Measurements from ENCODE around the gene FPGS.
"Not testable (repeated sequence)": the region's sequence is repeated elsewhere in the genome, so short reads cannot be mapped to it uniquely, and the experiment has no call there.

The FPGS gene

DNA sequence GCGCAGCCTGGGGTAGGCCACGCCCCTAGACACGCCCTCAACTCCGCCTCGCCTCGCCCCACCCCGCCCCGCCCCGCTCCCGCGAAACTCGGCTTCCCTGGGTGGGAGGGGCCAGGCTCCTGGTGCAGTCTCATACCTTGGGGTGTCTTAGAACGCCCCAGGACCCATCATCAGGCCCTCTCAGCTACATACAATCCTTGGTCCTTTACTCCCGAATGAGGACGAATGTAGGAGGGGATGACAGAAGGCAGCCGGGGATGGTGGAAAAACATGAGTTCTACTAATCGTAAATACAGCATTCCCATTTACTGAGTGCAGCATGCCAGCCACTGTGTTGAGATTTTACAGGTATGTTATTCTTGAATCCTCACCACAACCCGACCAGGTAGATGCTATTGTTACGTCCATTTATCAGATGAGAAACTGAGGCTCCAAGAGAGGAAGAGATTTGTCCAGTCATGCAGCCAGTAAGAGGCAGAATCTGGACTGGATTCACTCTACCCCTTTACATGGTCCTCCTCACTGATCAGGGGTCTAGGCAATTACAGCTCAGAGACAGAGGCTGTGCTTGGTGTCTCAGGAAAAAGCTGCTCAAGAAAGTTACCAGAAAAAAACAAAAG lies 31.0 kb upstream of the FPGS start:
- DNase-seq, result no peak

DNA sequence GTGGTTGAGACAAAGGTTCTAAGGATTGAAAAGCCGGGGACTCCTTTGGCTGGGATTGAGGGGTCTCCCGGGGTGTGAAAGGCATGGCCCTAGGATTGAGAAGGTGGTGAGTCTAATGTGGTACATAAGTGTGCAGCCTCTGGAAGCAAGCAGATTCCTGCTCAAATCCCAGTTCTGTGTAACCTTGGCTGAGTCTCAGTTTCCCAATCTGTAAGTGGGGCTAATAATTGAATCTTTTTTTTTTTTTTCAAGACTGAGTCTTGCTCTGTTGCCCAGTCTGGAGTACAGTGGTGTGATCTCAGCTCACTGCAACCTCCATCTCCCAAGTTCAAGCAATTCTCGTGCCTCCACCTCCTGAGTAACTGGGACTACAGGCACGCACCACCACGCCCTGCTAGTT lies 30.1 kb upstream of the FPGS start:
- no peak for DNase-seq

DNA sequence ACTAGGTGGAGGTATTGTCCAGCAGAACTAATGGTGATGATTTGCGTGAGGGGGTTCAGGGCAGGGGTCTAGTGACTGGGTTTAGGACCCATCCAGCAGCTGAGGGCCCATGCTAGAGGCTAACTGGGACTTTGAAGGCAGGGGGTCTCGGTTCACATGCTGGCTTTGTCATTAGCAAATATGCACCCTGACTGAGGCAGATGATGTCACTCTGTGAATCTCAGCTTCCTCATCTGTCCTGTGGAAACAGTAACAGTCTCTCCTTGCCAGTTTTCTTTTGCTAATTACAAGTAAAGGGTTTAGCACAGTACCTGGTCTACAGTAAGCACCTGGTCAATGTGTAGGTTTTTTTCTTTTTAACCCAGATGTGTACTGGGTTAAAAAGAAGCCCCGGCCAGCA lies 29.4 kb upstream of the FPGS start:
- no peak for DNase-seq

DNA sequence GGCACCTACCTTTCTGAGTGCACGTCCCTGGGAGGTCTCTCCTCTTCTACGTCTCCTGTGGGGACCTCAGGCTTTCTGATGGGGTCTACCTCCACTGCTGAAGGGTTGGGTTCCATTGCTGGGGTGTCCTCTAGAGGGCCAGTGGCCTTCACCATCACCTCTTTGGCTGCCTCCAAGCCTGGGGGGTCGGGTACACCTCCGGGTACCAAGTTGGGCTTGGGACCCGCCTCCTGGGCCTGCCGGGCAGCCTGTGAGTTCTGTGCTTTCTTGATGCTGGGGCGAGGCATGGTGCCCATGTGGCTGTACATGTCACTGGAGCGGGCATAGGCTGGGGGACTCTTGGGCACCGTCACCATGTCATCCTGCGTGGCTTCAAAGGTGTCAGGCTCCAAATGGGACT lies 28.7 kb upstream of the FPGS start:
- DNase-seq, result no peak

DNA sequence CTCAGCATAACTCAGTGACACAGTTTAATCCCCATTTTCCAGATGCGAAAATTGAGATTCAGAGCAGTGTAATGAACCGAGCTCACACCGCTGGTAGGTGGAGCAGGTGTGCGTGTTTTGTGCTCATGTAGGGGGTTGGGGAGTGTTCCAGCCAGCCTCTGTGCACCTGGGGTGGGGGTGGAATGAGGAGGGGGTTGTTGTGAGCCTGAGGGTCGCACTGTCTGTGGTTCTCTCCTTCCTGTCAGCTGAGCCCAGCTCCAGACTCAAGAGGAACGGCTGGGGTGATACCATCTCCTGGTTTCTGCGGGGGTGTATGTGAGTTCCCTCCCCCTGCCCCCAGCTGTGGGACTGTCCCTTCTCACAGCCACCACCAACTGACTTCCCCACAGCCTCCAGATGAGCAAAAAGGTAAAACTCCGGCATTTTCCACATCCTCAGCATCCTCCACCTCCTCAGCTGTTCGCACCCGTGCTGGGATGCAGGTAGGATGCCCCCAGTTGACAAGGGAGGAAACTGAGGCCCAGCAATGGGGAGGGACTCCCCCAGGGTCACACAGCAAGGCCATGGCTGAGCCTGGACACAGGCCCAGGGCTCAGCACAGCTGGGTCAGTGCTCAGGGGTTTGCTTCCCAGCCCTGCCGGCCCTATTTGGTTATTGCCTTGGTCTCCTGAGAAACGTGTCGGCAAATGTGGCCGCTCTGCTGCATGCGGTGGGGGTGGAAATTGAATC lies 26.3 kb upstream of the FPGS start:
- DNase-seq, result no peak

DNA sequence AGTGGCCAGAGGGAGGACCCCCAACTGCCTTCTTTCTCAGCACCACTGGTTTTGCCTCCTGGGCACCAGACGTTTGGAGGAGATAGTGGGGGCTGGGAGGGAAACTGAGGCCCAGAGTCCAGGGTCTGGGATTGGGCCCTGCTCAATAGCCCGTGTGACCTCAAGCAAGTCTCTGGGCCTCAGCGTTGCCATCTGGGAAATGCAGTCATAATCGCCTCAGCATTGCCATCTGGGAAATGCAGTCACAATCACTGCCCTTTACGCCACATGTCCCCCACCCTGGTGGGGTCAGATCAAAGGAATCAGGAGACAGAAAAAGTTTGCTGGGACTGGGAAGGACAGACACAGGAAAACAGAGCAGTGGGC lies 25.8 kb upstream of the FPGS start:
- no peak for DNase-seq

DNA sequence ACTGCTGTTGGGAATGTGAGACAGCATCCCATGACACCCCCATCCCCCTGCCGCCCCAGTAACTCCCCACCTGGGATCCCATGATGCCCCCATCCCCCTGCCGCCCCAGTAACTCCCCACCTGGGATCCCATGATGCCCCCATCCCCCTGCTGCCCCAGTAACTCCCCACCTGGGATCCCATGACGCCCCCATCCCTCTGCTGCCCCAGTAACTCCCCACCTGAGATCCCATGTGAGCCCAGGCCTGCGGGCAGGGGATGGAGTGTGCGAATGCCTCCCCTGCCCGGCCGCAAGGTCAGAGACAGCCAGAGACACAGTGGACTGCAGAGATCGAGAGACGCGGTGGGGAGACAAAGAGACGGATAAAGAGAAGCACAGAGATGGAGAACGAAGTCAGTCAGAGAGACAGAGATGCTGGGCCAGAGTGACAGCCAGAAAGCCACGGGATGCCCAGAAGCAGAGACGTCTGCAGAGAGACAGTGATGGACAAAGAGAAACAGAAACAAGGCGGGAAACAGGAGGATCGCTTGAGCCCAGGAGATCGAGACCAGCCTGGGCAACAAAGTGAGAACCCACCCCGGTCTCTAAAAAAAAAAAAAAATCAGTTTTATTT lies 25.2 kb upstream of the FPGS start:
- DNase-seq, result no peak

DNA sequence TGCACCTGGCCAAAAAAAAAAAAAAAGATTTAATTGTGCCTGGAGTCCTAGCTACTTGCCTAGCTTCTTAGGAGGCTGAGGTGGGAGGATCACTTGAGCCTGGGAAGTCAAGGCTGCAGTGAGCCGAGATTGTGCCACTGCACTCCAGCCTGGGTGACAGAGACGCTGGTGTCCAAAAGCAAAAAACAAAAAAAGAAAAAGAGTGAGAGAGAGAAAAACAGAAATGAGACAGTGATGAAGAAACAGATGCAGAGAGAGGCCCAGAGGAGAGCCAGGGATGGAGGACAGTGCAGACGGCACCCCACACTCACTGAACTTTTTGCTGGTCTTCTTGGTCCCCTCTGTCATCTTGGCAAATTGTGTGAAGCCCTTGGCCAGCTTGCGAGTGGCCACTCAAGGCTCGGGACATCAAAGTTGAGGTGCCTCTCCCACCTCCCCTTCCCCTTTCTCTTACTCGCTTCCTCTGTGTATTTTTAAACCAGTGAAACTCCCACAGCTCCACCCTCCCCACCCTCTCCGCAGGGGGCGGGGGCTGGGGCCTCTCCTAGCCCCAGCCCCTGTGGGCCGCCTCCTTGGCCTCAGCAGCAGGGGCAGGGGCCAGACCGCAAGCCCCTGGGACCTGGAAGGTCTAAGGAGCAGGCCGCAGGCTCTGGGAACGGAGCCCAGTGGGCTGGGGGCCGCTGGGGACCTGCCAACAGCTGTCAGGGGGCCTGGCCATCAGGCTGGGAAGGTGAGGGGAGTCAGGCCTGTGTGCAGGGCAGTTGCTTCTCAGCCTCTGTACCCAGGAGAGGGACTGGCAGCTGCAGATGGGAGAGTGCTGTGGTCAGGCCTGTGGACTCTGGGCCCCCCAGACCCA lies 24.2 kb upstream of the FPGS start, which contains the start of gene SH2D3C:
Gene SH2D3C (minus strand): TSS at position 387 of the 856 bp plus-strand sequence. CDS start 39 bp downstream, at position 348.
- DNase-seq, result no peak

DNA sequence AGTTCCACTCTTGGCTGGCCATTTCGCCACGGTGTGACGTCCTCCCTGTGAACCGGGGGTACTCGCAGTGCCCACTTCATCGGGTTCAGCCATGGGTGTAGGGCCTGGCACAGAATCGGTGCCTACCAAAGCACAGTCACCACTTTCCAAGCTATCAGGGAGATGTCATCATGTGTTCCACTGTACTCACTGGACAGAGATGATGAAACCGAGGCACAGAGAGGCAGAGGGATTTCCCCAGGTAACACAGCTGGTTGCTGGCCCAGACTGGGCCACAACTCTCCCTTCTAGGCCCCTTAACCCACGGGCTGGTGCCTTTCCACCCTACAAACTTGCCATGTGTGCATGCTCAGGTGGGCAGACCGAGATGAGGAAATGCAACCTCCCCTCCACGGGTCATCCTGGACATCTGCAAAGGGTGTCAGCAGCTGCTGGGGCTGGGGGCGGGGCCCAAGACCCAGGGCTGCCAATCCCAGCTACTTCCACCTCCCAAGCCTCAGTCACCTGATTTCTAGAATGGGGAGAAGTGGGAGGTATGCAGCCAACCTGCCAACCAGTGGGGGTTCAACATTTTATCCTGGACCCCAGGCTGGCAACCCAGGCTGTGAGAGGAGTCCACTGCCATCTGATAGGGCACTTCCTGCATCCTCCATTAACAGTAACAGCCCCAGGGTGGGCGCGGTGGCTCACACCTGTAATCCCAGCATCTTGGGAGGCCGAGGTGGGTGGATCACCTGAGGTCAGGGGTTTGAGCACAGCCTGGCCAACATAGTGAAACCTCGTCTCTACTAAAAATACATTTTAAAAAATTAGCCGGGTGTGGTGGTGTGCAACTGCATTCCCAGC lies 23.3 kb upstream of the FPGS start:
- no peak for DNase-seq

DNA sequence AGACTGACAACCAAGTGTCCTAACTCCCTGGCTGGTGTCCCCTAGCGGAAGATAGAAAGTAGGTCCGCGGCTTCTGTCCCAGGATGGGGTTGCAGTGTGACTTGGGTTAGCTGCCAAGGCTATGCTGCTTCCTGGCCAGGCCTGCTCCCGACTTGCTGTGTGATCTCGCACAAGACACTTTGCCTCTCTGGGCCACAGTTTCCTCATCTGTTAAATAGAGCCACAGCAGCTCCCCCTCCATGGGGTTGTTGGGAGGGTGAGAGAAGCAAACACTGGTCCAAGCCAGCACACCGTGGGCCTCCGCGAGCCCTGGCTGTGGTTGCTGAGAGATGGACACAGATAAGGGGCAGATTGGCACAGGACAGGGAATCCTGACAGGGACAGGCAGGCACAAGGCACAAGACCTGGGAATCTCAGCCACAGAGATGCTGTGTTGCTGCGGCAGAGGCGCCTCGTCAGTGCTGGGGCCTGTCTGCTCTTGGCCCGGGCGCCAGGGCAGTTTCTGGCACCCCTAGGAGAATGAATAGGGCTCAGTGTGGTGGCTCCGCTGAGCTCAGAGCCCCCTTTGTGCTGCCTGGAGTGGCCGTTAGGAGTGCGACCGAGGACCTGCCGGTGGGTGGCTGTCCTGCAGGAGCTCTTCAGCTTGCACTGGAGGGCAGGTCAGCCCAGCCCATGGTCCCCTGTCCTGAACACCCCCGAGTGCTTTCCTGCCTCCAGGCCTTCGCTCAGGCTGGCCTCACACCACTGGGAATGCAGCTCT lies 22.4 kb upstream of the FPGS start:
- DNase-seq, result no peak

DNA sequence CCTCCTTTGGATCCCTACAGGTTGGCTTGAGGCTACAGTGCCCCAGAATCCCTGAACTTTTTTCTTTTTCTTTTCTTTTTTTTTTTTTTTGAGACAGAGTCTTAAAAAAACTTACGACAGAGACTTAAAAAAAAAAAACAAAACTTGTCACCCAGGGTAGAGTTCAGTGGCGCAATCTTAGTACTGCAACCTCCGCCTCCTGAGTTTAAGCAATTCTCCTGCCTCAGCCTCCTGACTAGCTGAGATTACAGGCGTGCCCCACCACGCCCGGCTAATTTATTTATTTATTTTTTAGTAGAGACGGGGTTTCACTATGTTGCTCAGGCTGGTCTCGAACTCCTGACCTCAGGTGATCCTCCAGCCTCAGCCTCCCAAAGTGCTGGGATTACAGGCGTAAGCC lies 21.8 kb upstream of the FPGS start:
- DNase-seq, result not testable (repeated sequence)

DNA sequence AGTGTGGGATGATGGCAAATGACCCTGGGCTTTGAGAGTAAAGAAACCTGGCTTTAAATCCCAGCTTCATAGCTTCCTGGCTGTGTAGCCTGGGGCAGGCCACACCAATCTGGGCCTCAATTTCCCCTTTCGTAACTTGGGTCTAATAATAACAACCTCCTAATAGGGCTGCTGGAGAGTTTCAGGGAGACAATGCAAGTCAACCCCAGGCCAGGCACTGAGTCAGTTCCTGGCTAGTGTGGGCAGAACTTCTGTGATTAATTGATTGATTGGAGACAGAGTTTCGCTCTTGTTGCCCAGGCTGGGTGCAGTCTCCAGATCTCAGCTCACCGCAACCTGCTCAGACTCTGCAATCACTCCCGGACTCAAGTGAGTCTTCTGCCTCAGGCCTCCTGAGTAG lies 20.9 kb upstream of the FPGS start:
- DNase-seq, result no peak

DNA sequence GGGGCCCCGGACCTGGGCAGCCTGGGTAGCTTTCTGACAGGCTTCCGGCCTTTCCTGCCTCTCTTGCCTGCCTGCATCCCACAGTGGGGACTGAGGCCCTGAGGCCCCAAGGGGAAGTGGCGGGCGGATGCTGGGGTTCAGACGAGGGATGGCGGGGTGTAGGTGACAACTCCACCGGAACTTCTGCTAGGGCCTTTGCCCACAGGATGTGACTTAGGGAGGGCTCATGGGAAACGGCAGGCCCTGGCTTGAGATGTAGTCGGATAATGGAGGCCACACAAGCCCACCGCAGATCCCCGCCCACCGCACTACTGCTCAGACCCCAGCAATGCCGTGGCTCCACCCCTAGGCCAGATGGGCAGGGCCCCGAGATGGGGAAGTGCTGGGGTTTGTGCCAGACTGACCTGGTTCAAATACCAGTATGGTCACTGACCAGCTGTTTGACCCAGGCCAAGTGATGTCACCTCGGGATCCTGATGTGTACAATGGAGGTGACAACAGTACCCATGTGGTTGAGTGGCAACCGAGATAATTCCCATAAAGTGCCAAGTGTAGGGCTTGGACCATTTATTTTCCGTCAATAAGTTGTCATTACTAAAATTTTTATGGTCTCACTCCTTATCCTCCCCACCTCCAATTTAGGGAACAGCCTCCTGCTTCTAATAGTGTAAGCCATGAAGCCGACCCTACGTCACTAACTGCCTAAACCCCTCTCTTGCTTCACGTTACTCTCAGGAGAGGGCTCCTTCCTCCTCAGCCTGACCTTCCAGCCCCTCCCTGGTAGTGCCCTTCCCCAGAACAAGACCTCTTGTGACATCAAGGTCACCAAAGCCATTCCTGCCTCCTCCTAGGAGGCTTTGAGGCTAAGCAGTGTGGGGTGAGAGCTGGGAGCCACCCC lies 19.3 kb upstream of the FPGS start:
- DNase-seq, result no peak

DNA sequence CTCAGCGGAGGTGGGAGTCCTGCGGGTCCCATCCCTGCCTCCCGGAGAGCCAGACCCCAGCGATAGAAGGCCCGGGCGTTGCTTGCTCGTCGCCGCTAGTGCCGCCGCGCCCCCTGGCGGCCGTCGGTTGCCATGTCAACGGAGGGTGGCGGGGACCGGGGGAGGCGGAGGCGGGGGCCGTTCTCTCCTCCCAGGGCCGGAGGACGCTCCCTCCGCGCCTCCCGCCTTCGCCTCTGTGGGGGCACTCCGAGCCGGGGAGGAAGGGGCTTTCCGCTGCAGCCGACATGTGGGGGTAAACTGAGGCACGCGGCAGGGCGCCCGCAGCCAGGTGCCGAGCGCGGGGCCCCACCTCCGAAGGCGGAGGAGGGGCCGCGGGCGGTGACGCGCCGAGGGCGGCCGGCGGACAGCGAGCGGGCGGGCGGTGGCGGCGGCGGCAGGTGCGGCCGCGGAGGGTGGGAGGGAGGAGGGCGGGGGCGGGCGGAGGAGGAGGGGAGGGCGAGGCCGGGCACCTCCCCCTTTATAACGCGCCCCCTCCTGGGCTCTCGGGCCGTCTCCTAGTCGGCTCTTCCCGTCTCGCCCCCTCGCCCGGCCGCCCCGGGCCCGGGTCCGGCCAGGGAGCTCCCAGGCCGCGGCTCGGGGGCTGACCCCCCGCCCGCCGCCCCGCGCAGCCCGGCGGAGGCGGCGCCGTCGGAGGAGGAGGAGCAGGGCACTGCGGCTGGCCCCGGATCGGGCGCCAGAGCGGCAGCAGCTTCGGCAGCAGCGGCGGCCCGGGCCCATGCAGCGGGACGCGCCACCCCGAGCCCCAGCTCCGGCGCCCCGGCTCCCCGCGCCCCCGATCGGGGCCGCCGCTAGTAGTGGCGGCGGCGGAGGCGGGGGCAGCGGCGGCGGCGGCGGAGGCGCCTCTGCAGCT lies 17.4 kb upstream of the FPGS start:
- peak; percentile 72 for DNase-seq

DNA sequence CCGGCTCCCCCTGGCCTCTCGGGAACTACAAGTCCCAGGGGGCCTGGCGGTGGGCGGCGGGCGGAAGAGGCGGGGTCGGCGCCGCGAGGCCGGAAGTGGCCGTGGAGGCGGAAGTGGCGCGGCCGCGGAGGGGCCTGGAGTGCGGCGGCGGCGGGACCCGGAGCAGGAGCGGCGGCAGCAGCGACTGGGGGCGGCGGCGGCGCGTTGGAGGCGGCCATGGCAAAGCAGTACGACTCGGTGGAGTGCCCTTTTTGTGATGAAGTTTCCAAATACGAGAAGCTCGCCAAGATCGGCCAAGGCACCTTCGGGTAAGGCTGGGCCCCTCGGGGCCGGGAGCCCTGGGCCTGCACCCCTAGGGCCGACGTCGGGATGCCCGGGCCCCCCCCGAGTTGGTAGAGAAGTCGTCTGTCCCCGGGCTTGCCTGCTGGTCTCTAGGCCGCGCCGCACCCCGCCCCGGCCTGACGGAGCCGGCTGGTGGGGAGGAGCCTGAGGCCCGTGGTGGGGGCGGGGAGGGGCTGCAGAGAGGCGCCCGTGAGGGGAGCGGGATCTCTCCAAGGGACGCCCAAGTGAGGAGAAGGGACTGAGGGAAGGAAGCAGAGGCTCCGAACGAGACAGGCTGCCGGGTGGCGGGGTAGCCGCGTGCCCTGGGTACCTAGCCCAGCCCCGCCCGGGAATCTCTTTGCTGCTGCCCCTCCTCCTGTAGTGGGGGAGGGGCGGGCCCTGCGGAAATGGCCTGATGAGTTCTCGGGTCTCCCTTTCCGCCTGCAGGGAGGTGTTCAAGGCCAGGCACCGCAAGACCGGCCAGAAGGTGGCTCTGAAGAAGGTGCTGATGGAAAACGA lies 16.5 kb upstream of the FPGS start, which contains the start of gene CDK9:
Gene CDK9 (plus strand): TSS at position 102 of the 840 bp plus-strand sequence. CDS start 115 bp downstream, at position 217.
- DNase-seq, result peak; percentile 88

DNA sequence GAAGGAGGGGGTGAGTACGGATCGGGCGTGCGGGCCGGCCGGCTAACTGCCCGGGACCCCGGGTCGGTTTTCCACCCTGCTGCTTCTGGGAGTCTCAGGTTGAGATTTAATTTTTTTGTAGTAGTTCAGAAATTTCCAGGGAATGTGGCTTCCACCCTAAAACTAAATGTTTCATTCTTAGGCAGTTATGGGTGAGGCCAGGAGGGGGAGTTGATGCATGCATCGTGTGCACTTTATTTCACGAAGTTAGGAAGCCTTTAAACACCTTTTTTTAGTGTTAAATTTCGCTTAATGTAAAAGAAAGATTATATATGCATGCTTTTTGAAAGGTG lies 15.9 kb upstream of the FPGS start:
- DNase-seq, result no peak

DNA sequence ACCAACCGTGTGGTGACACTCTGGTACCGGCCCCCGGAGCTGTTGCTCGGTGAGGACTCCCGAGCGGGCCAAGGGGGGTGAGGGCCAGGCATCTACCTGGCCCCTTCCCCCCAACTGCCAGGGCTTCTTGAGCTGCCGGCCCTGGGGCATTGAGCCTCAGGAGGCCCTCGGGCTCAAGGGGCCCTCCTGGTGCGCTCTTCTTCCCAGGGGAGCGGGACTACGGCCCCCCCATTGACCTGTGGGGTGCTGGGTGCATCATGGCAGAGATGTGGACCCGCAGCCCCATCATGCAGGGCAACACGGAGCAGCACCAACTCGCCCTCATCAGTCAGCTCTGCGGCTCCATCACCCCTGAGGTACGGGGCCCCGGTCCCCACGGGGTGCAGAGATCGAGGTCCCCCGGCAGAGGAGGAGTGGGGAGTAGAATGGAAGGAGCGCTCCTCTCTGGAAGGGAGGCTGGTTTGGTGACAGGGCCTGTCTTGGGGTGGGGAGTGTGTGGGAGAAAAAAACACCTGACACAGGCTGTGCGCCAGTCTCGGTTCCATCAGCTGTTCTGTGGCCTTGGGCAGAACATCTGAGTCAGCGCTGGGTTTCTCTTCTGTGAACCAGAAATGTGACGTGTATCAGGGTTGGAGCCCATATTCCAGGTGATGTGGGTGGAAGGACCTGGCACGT lies 14.2 kb upstream of the FPGS start:
- no peak for DNase-seq

DNA sequence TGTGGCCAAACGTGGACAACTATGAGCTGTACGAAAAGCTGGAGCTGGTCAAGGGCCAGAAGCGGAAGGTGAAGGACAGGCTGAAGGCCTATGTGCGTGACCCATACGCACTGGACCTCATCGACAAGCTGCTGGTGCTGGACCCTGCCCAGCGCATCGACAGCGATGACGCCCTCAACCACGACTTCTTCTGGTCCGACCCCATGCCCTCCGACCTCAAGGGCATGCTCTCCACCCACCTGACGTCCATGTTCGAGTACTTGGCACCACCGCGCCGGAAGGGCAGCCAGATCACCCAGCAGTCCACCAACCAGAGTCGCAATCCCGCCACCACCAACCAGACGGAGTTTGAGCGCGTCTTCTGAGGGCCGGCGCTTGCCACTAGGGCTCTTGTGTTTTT lies 13.5 kb upstream of the FPGS start:
- DNase-seq, result no peak

All from fibroblast of upper back skin (primary cell).